ENCODE data around the gene ZC3H15. TPM values are rescaled to one million over a fixed set of nuclear protein-coding genes. Genes with fewer than 3 reads are reported as not detected.
"Not testable (repeated sequence)": the region's sequence is repeated elsewhere in the genome, so short reads cannot be mapped to it uniquely, and the experiment has no call there.

The ZC3H15 gene
- polyA plus RNA-seq, 1 experiment: 26.5 TPM

DNA sequence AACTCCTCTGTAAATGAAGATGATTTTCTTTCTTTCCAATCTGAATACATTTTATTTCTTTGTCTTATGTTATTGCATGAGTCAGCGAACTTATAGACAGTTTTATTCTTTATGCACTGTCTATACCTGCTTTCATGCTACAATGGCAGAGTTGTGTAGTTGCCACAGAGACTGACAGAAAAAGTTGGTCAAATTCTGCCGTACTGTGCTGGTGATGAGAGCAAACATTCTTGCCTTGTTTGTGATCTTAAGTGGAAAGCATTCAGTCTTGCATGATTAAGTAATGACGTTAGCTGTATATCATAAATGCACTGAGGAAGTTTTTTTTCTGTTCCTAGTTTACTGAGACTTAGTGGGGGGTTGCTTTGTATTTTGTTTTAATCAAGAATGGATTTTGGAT, 32.9 kb downstream of the ZC3H15 start:
- TF ChIP-seq, protein P1, sequence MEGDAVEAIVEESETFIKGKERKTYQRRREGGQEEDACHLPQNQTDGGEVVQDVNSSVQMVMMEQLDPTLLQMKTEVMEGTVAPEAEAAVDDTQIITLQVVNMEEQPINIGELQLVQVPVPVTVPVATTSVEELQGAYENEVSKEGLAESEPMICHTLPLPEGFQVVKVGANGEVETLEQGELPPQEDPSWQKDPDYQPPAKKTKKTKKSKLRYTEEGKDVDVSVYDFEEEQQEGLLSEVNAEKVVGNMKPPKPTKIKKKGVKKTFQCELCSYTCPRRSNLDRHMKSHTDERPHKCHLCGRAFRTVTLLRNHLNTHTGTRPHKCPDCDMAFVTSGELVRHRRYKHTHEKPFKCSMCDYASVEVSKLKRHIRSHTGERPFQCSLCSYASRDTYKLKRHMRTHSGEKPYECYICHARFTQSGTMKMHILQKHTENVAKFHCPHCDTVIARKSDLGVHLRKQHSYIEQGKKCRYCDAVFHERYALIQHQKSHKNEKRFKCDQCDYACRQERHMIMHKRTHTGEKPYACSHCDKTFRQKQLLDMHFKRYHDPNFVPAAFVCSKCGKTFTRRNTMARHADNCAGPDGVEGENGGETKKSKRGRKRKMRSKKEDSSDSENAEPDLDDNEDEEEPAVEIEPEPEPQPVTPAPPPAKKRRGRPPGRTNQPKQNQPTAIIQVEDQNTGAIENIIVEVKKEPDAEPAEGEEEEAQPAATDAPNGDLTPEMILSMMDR (IDR thresholded peaks at IDR 0.05; ENCODE audit: insufficient read depth, low read depth, low read length): no peak
- ChIA-PET CTCF (interaction anchor here (0.8 to 1.1 kb wide), 3 partner anchors 10 to 106 kb away, joined by 3 to 4 read pairs (median 3); no protein-coding TSS in a partner anchor), POLR2A (no interaction called here)
- no peak overlapping the region for H3K4me3 ChIP-seq (ENCODE audit: low read depth, low read length)
- peaks cover 2% of the 10 kb centered on the region; the same call in 1 of the 2 replicates for H3K36me3 ChIP-seq (ENCODE audit: control insufficient read depth, insufficient read depth, low read length)
- H3K27me3 ChIP-seq (ENCODE audit: control insufficient read depth, insufficient read depth, low read length): no peaks in the 10 kb centered on the region
- no peak for DNase-seq (ENCODE audit: low read depth)

DNA sequence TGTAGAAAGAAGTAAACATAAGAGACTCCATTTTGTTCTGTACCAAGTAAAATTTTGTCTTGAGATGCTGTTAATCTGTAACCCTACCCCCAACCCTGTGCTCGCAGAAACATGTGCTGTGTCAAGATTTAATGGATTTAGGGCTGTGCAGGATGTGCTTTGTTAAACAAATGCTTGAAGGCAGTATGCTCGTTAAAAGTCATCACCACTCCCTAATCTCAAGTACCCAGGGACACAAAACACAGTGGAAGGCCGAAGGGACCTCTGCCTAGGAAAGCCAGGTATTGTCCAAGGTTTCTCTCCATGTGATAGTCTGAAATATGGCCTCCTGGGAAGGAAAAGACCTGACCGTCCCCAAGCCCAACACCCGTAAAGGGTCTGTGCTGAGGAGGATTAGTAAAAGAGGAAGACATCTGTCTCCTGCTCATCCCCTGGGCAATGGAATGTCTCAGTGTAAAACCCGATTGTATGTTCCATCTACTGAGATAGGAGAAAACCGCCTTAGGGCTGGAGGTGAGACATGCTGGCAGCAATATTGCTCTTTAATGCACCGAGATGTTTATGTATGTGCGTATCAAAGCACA, 35.6 kb downstream of the ZC3H15 start:
- DNase-seq (ENCODE audit: low read depth); POLR2A ChIA-PET; H3K4me3 ChIP-seq (ENCODE audit: low read depth, low read length); H3K36me3 ChIP-seq (ENCODE audit: control insufficient read depth, insufficient read depth, low read length); H3K27me3 ChIP-seq (ENCODE audit: control insufficient read depth, insufficient read depth, low read length): not testable (repeated sequence)
- CTCF ChIA-PET: interaction anchor here (2.0 kb wide), 1 partner anchor 120 kb away, joined by 11 read pairs; no protein-coding TSS in a partner anchor

DNA sequence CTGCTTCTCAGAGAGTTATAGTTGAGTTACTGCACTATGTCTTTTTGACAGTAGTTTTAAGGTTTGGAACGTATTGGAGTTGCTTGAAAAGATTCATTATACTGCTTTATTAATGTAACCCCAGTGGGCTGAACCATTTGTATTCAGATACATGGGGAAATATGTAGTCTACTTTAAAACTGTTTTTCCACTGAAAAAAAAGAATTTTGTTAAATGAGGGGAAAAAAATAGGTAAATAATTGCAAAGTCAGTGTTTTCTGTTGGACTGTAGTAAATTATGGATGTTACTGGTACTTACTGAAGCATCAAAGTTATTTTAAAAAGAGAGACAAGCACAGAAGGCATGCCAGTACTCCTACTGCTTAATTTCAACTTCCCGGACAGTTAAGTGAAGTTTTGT, 36.4 kb downstream of the ZC3H15 start:
- H3K4me3 ChIP-seq (ENCODE audit: low read depth, low read length): no peak overlapping the region
- H3K36me3 ChIP-seq (ENCODE audit: control insufficient read depth, insufficient read depth, low read length): peaks cover 2% of the 10 kb centered on the region; the same call in 1 of the 2 replicates
- ChIA-PET CTCF (no interaction called here), POLR2A (no interaction called here)
- DNase-seq (ENCODE audit: low read depth): no peak
- TF ChIP-seq, protein P1 (IDR thresholded peaks at IDR 0.05; ENCODE audit: insufficient read depth, low read depth, low read length): no peak
- H3K27me3 ChIP-seq (ENCODE audit: control insufficient read depth, insufficient read depth, low read length): no peaks in the 10 kb centered on the region

DNA sequence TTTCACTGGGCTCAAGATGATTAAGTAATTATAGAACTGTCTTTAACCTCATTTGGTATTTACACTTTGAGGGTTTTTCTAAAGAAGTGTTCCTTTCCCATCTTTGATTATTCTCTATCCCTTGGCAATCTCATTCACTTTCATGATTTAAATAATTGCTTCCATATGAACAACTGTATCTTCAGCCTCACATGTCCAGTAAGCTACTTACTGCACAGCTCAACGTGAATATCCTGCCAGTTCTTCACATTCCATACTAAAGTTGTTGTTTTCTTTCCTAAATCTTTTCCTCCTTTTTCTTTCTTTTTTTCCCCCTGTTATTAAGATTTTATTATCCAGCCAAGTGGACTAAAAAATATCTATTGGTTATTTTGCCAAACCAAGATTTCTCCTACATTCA, 37.7 kb downstream of the ZC3H15 start:
- H3K27me3 ChIP-seq (ENCODE audit: control insufficient read depth, insufficient read depth, low read length): no peaks in the 10 kb centered on the region
- no peak overlapping the region for H3K4me3 ChIP-seq (ENCODE audit: low read depth, low read length)
- H3K36me3 ChIP-seq (ENCODE audit: control insufficient read depth, insufficient read depth, low read length): peaks cover 2% of the 10 kb centered on the region; the same call in 1 of the 2 replicates
- TF ChIP-seq, protein P1 (IDR thresholded peaks at IDR 0.05; ENCODE audit: insufficient read depth, low read depth, low read length): no peak
- no peak for DNase-seq (ENCODE audit: low read depth)
- POLR2A ChIA-PET: interaction anchor here (0.6 kb wide), 1 partner anchor 18 kb away, joined by 5 read pairs; no protein-coding TSS in a partner anchor
- CTCF ChIA-PET: interaction anchor here (0.7 to 1.4 kb wide), 2 partner anchors 22 to 184 kb away, joined by 3 read pairs; no protein-coding TSS in a partner anchor

DNA sequence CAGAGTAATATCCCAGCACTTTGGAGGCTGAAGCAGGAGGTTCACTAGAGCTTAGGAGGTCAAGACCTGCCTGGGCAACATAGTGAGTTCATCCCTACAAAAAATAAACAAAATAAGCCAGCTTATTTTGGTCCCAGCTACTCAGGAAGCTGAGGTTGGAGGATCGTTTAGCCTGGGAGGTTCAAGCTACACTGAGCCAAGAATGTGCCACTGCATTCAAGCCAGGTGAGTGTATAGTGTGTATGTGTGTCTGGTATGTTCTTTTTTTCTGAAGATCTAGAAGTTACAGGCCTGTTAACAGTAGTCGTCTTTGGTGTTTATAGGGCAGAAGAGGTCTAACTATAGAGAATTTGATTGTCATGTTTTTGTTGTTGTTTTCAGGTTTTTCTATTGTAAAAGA, 40.2 kb downstream of the ZC3H15 start:
- CTCF ChIA-PET: no interaction called here
- POLR2A ChIA-PET: no interaction called here
- no peaks in the 10 kb centered on the region for H3K27me3 ChIP-seq (ENCODE audit: control insufficient read depth, insufficient read depth, low read length)
- no peak overlapping the region for H3K4me3 ChIP-seq (ENCODE audit: low read depth, low read length)
- TF ChIP-seq, protein P1 (IDR thresholded peaks at IDR 0.05; ENCODE audit: insufficient read depth, low read depth, low read length): no peak
- DNase-seq (ENCODE audit: low read depth): no peak
- H3K36me3 ChIP-seq (ENCODE audit: control insufficient read depth, insufficient read depth, low read length): no peaks in the 10 kb centered on the region

DNA sequence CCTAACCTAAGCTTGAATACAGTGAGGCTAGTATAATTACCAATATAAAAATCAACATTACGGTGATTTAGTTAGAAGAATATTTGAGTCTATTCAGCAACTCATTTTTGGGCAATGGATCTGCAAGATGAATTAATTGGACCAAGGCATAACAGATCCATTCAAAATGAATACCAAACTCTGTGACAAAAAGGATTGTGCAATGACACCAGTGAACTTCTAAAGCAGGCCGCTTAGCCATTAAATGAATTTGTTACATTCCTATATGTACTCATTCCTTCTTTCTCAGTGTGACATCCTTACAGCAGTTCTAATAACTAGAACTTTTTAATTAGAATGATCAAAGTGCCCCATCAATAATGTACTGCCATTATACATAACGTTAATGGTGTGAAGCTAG, 44.3 kb downstream of the ZC3H15 start:
- Histone ChIP-seq H3K36me3 (ENCODE audit: control insufficient read depth, insufficient read depth, low read length) (no peaks in the 10 kb centered on the region), H3K27me3 (ENCODE audit: control insufficient read depth, insufficient read depth, low read length) (no peaks in the 10 kb centered on the region), H3K4me3 (ENCODE audit: low read depth, low read length) (no peak overlapping the region)
- TF ChIP-seq, protein P1 (IDR thresholded peaks at IDR 0.05; ENCODE audit: insufficient read depth, low read depth, low read length): no peak
- no peak for DNase-seq (ENCODE audit: low read depth)
- ChIA-PET POLR2A (no interaction called here), CTCF (interaction anchor here (1.7 kb wide), 1 partner anchor 9 kb away, joined by 4 read pairs; no protein-coding TSS in a partner anchor)
